Tibial nerve (tissue), 3 donors: ENCODE measurements around the gene FAM221B.

Experiments
- POLR2A ChIP-seq, 2 donors: fragments of 450-650 bp; IDR thresholded peaks; one replicate each; pipeline ENCODE4 v1.6.1; 2017; ENCODE audit warnings: antibody characterized with exemption in 2 of 2, mild to moderate bottlenecking in 2 of 2, moderate library complexity in 2 of 2
- TF ChIP-seq, protein P1 (sequence below), 5 experiments: fragments of 200-600 bp in 3 of 5; fragments of 450-650 bp in 2 of 5; sonication (generic) in 3 of 5; IDR thresholded peaks; one replicate each; pipeline ENCODE4 v1.5.1; 2016 to 2019; ENCODE audit warnings: antibody characterized with exemption in 5 of 5, mild to moderate bottlenecking in 3 of 5, moderate library complexity in 2 of 5

DNA sequence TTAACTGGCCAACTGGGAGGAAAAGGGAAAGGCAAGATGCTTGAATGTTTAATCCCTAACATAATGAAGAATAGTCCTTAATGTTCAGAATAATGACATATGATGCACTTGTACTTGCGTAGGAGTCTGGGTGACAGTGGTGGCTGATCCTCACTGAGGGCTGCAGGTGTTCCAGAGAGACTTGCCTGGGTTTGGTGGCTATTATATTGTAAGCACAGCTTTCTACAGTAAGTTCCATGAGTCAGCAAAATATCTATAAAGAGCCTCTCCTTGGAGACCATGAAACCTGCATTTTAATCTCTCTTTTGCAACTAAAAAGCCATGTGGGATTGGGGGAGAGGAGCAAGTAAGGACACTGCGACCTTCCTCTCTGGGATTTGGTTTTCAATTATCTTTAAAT, 39.0 kb downstream of the FAM221B start:
- no peak for TF ChIP-seq POLR2A (IDR thresholded peaks at IDR 0.05)
- TF ChIP-seq, protein P1, sequence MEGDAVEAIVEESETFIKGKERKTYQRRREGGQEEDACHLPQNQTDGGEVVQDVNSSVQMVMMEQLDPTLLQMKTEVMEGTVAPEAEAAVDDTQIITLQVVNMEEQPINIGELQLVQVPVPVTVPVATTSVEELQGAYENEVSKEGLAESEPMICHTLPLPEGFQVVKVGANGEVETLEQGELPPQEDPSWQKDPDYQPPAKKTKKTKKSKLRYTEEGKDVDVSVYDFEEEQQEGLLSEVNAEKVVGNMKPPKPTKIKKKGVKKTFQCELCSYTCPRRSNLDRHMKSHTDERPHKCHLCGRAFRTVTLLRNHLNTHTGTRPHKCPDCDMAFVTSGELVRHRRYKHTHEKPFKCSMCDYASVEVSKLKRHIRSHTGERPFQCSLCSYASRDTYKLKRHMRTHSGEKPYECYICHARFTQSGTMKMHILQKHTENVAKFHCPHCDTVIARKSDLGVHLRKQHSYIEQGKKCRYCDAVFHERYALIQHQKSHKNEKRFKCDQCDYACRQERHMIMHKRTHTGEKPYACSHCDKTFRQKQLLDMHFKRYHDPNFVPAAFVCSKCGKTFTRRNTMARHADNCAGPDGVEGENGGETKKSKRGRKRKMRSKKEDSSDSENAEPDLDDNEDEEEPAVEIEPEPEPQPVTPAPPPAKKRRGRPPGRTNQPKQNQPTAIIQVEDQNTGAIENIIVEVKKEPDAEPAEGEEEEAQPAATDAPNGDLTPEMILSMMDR (IDR thresholded peaks at IDR 0.05) = no peak
